K562 (cell line): ENCODE measurements around the gene FGGY. TPM values are rescaled to one million over a fixed set of nuclear protein-coding genes. Genes with fewer than 3 reads are reported as not detected.

ENCODE experiments used
- ATF4 ChIP-seq: fragments of 450-650 bp; formaldehyde crosslinking; IDR thresholded peaks from 2 replicates; pipeline ENCODE4 v1.4.0; 2022; ENCODE audit warnings: mild to moderate bottlenecking, moderate library complexity
- CBX3 ChIP-seq, 2 experiments: IDR thresholded peaks; 1 replicate in 1 of 2; 2 replicates in 1 of 2; pipeline ENCODE4 v1.6.1; 2012; ENCODE audit warnings: inconsistent platforms in 2 of 2, low read length in 2 of 2, borderline replicate concordance in 1 of 2, control low read depth in 1 of 2
- CREB3 ChIP-seq: fragments of 450-650 bp; conservative IDR thresholded peaks from 2 replicates; pipeline ENCODE4 v1.6.1; 2016; ENCODE audit warnings: missing genetic modification characterization, low read depth, mild to moderate bottlenecking, missing compliant biosample characterization, moderate library complexity
- CREB5 ChIP-seq: fragments of 250-450 bp; sonication (Bioruptor Pico); IDR thresholded peaks from 2 replicates; pipeline ENCODE4 v1.5.0; 2020; ENCODE audit warnings: mild to moderate bottlenecking
- E2F5 ChIP-seq: sonication (generic); formaldehyde crosslinking; IDR thresholded peaks from 2 replicates; pipeline ENCODE4 v1.8.0; 2022; ENCODE audit warnings: mild to moderate bottlenecking, missing genetic modification reagents
- ELK3 ChIP-seq: fragments of 450-650 bp; formaldehyde crosslinking; IDR thresholded peaks from 2 replicates; pipeline ENCODE4 v1.4.0; 2020; ENCODE audit warnings: mild to moderate bottlenecking
- EZH2 ChIP-seq: IDR thresholded peaks from 2 replicates; pipeline ENCODE4 v1.6.1; 2012; ENCODE audit warnings: low read depth, mild to moderate bottlenecking, inconsistent platforms, low read length, borderline replicate concordance
- FOS ChIP-seq: IDR thresholded peaks from 3 replicates; pipeline ENCODE4 v1.6.1; 2011; ENCODE audit not compliant: insufficient read length; ENCODE audit errors: extremely low read depth
- HCFC1 ChIP-seq: IDR thresholded peaks from 2 replicates; pipeline ENCODE4 v1.6.1; 2012; ENCODE audit warnings: low read depth, low read length, improper control_type of control experiment
- HMBOX1 ChIP-seq: sonication (generic); IDR thresholded peaks from 2 replicates; pipeline ENCODE4 v1.6.1; 2016
- PHB2 ChIP-seq: fragments of 450-650 bp; IDR thresholded peaks from 2 replicates; pipeline ENCODE4 v1.6.1; 2017; ENCODE audit warnings: low read depth
- RFX7 ChIP-seq: fragments of 250-450 bp; sonication (Bioruptor Pico); IDR thresholded peaks from 2 replicates; pipeline ENCODE4 v1.5.1; 2021; ENCODE audit warnings: mild to moderate bottlenecking
- SMARCE1 ChIP-seq: fragments of 450-650 bp; IDR thresholded peaks from 2 replicates; pipeline ENCODE4 v1.7.1; 2016; ENCODE audit warnings: mild to moderate bottlenecking
- ZBTB33 ChIP-seq: sonication (generic); formaldehyde crosslinking; IDR thresholded peaks from 2 replicates; pipeline ENCODE4 v1.8.1; 2023; ENCODE audit warnings: mild to moderate bottlenecking, missing genetic modification reagents
- ZFX ChIP-seq: sonication (generic); formaldehyde crosslinking; IDR thresholded peaks from 2 replicates; pipeline ENCODE4 v1.8.0; 2022; ENCODE audit warnings: mild to moderate bottlenecking, missing genetic modification reagents, moderate library complexity
- ZNF140 ChIP-seq: fragments of 250-450 bp; sonication (Bioruptor Pico); IDR thresholded peaks from 2 replicates; pipeline ENCODE4 v1.8.0; 2021; ENCODE audit warnings: moderate library complexity, mild to moderate bottlenecking, inconsistent platforms
- ZNF764 ChIP-seq: fragments of 250-450 bp; sonication (Bioruptor Pico); IDR thresholded peaks from 2 replicates; pipeline ENCODE4 v1.4.0; 2020; ENCODE audit warnings: low read depth, mild to moderate bottlenecking, moderate library complexity
- polyA plus RNA-seq, 8 experiments: library from polyadenylated mRNA; depleted of rRNA in 4 of 8; stranded (reverse) in 5 of 8; unstranded in 3 of 8; fragments of >200 nt; fragmentation: Nextera tagmentation in 2 of 8; fragmentation: Illumina TruSeq in 1 of 8; extraction: Ambion mirVana in 2 of 8; extraction: Trizol in 1 of 8; gene quantifications; 2 replicates each; pipeline versions ENCODE4 v1.2.1 to v1.2.3, GENCODE V29; 2011 to 2014; ENCODE audit warnings: inconsistent platforms in 1 of 8, missing spikeins in 1 of 8
- total RNA-seq, 7 experiments: library from RNA; depleted of rRNA in 6 of 7; stranded (reverse); fragments of >200 nt in 6 of 7; fragmentation: Illumina TruSeq in 2 of 7; extraction: Trizol in 2 of 7; gene quantifications; 2 replicates each; pipeline versions ENCODE4 v1.2.1 to v1.2.3, GENCODE V29; 2011 to 2021; ENCODE audit warnings: low replicate concordance in 1 of 7

FGGY gene
- total and polyA plus RNA-seq, 9 of the 15 experiments (the other 6 are each of a cell fraction or from before 2014, with no cell fraction given) = 9.7 to 19.2 (median 12.6) TPM

- TF ChIP-seq E2F5 (CRISPR knock-in tag) (no peak), FOS (no peak), ZFX (CRISPR knock-in tag) (no peak), CBX3 (IDR thresholded peaks at IDR 0.05; ENCODE audit: borderline replicate concordance in 1 of 2, low read length in 2 of 2) (no peak), ELK3 (no peak), CREB5 (CRISPR knock-in tag) (no peak), PHB2 (no peak), ZBTB33 (peak; percentile 36; the same call in 1 of the 2 replicates), SMARCE1 (peak; percentile 66), HCFC1 (no peak), HMBOX1 (peak; percentile 46; the same call in 1 of the 2 replicates), ATF4 (CRISPR knock-in tag) (0 out of 2 replicates have a peak, but pooled peaks have one; percentile 23), ZNF764 (CRISPR knock-in tag) (no peak), ZNF140 (CRISPR knock-in tag) (no peak), RFX7 (no peak), EZH2 (no peak), CREB3 (tag) (no peak)
These were observed 208.7 kb downstream of the FGGY start (continued) for GRCh38 chr1:59505596-59506028.
